SK-N-SH treated with all-trans-retinoic acid at 6 μM for 48 hours (cell line): ENCODE measurements around the gene PRDM5.

Experiments
- BACH2 ChIP-seq: fragments of 250-450 bp; sonication (Bioruptor Pico); IDR thresholded peaks from 2 replicates; pipeline ENCODE4 v1.9.0; 2021; ENCODE audit warnings: mild to moderate bottlenecking, borderline replicate concordance
- CREB5 ChIP-seq: fragments of 250-450 bp; sonication (Bioruptor Pico); IDR thresholded peaks from 2 replicates; pipeline ENCODE4 v1.5.1; 2020; ENCODE audit warnings: low read depth, mild to moderate bottlenecking, moderate library complexity
- CSDC2 ChIP-seq: fragments of 250-450 bp; sonication (Bioruptor Pico); IDR thresholded peaks from 2 replicates; pipeline ENCODE4 v1.5.0; 2020; ENCODE audit warnings: mild to moderate bottlenecking, moderate library complexity
- ISL1 ChIP-seq: fragments of 250-450 bp; sonication (Bioruptor Pico); IDR thresholded peaks from 2 replicates; pipeline ENCODE4 v2.1.2; 2022; ENCODE audit warnings: mild to moderate bottlenecking, moderate library complexity
- OSR1 ChIP-seq: fragments of 250-450 bp; sonication (Bioruptor Pico); IDR thresholded peaks from 2 replicates; pipeline ENCODE4 v1.8.0; 2022; ENCODE audit warnings: moderate library complexity, mild to moderate bottlenecking, inconsistent platforms
- PATZ1 ChIP-seq: fragments of 250-450 bp; sonication (Bioruptor Pico); IDR thresholded peaks from 2 replicates; pipeline ENCODE4 v1.8.0; 2020; ENCODE audit warnings: mild to moderate bottlenecking, moderate library complexity, borderline replicate concordance
- PPARA ChIP-seq: fragments of 250-450 bp; sonication (Bioruptor Pico); IDR thresholded peaks from 2 replicates; pipeline ENCODE4 v1.5.0; 2020; ENCODE audit warnings: mild to moderate bottlenecking, borderline replicate concordance
- RARB ChIP-seq: fragments of 250-450 bp; sonication (Bioruptor Pico); IDR thresholded peaks from 2 replicates; pipeline ENCODE4 v1.8.0; 2021; ENCODE audit warnings: mild to moderate bottlenecking, moderate library complexity
- TCF4 ChIP-seq: fragments of 250-450 bp; sonication (Bioruptor Pico); IDR thresholded peaks from 2 replicates; pipeline ENCODE4 v1.8.0; 2021; ENCODE audit warnings: mild to moderate bottlenecking, moderate library complexity, borderline replicate concordance
- ZC3H10 ChIP-seq: fragments of 250-450 bp; sonication (Bioruptor Pico); IDR thresholded peaks from 2 replicates; pipeline ENCODE4 v1.5.1; 2021; ENCODE audit warnings: mild to moderate bottlenecking, moderate library complexity
- ZFP3 ChIP-seq: fragments of 250-450 bp; sonication (Bioruptor Pico); IDR thresholded peaks from 2 replicates; pipeline ENCODE4 v1.5.0; 2020; ENCODE audit warnings: mild to moderate bottlenecking, moderate library complexity
- ZFP30 ChIP-seq: fragments of 450-650 bp; formaldehyde crosslinking; IDR thresholded peaks from 2 replicates; pipeline ENCODE4 v1.5.0; 2022; ENCODE audit warnings: mild to moderate bottlenecking, moderate library complexity
- ZNF565 ChIP-seq: fragments of 450-650 bp; formaldehyde crosslinking; conservative IDR thresholded peaks from 2 replicates; pipeline ENCODE4 v1.5.0; 2020; ENCODE audit warnings: low read depth, mild to moderate bottlenecking, moderate library complexity
- ZNF8 ChIP-seq: fragments of 450-650 bp; formaldehyde crosslinking; IDR thresholded peaks from 2 replicates; pipeline ENCODE4 v1.5.0; 2020; ENCODE audit warnings: mild to moderate bottlenecking, moderate library complexity

GRCh38 chr4:120653804-120654573 lies 268.5 kb downstream of the PRDM5 start:
- TF ChIP-seq ZNF8 (CRISPR knock-in tag) (no peak), PPARA (CRISPR knock-in tag) (no peak), ZNF565 (CRISPR knock-in tag) (no peak), ZC3H10 (peak; percentile 4; the same call in 1 of the 2 replicates), RARB (CRISPR knock-in tag) (no peak), ZFP3 (CRISPR knock-in tag) (no peak), TCF4 (CRISPR knock-in tag) (no peak), ZFP30 (CRISPR knock-in tag) (no peak), BACH2 (CRISPR knock-in tag) (no peak), PATZ1 (CRISPR knock-in tag) (no peak), OSR1 (CRISPR knock-in tag) (no peak), ISL1 (CRISPR knock-in tag) (no peak), CREB5 (CRISPR knock-in tag) (no peak), CSDC2 (no peak)
